ENCODE measurements around the gene ANKRD39. TPM values are rescaled to one million over a fixed set of nuclear protein-coding genes. Genes with fewer than 3 reads are reported as not detected.

Gene ANKRD39
- total RNA-seq, 1 experiment from 2014 or later: 12.2 TPM

DNA sequence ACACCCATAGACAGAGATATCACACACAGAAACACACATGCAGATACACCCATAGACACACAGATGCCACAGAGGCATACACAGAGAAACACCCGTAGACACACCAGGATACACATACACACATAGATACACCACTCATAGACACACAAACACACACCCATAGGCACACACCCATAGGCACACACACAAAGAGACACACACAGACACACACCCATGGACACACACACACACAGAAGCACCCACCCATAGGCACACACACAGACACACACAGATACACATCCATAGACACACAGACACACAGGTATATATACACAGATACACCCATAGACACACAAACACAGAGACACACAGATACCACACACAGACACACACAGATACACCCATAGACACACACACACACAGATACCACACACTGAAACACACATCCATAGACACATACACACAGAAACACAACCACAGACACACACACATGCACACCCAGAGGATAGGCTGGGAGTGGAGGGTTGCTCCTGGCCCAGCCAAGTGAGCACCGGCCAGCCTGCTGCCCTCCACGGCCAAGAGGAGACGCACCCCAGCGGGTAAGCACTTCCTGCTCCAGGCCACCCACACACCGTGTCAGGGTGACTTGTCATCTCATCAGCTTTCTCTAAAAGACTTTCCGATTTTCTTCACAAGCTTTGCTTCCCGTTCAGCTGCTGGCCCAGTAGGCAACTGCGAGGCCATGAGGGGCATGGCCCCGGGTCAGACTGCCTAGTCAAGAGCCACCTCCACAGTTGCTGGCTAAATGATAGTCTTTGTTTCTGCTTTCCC lies 55.8 kb downstream of the ANKRD39 start:
- Mint-ChIP-seq H3K4me3 (ENCODE audit: low read depth, unreplicated experiment) (no peak overlapping the region), H3K4me1 (ENCODE audit: low read depth, unreplicated experiment) (peaks cover 9% of the 10 kb centered on the region), H3K27me3 (ENCODE audit: unreplicated experiment) (no peaks in the 10 kb centered on the region), H3K9me3 (ENCODE audit: low read depth, unreplicated experiment) (no peaks in the 10 kb centered on the region), H3K36me3 (ENCODE audit: insufficient read depth, unreplicated experiment) (peaks cover 6% of the 10 kb centered on the region), H3K27ac (ENCODE audit: unreplicated experiment) (no peak overlapping the region)
- CTCF ChIA-PET: interaction anchor here (1.1 kb wide), 1 partner anchor 252 kb away, joined by 3 read pairs; no protein-coding TSS in a partner anchor
- TF ChIP-seq, protein P1, sequence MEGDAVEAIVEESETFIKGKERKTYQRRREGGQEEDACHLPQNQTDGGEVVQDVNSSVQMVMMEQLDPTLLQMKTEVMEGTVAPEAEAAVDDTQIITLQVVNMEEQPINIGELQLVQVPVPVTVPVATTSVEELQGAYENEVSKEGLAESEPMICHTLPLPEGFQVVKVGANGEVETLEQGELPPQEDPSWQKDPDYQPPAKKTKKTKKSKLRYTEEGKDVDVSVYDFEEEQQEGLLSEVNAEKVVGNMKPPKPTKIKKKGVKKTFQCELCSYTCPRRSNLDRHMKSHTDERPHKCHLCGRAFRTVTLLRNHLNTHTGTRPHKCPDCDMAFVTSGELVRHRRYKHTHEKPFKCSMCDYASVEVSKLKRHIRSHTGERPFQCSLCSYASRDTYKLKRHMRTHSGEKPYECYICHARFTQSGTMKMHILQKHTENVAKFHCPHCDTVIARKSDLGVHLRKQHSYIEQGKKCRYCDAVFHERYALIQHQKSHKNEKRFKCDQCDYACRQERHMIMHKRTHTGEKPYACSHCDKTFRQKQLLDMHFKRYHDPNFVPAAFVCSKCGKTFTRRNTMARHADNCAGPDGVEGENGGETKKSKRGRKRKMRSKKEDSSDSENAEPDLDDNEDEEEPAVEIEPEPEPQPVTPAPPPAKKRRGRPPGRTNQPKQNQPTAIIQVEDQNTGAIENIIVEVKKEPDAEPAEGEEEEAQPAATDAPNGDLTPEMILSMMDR (IDR thresholded peaks at IDR 0.05; ENCODE audit: unreplicated experiment): no peak
- BruUV-seq (replicated peaks): no TSS peak
- intact Hi-C loops (cut with micrococcal nuclease; ENCODE audit: unreplicated experiment): loop anchor here (2.0 kb wide), 1 partner anchor 39 kb away; no protein-coding TSS in a partner anchor
- DNase-seq: no peak

GRCh38 chr2:96801005-96801785 lies 56.6 kb downstream of the ANKRD39 start:
- Mint-ChIP-seq H3K27me3 (ENCODE audit: unreplicated experiment) (no peaks in the 10 kb centered on the region), H3K4me1 (ENCODE audit: low read depth, unreplicated experiment) (peaks cover 3% of the 10 kb centered on the region), H3K36me3 (ENCODE audit: insufficient read depth, unreplicated experiment) (peaks cover 2% of the 10 kb centered on the region), H3K9me3 (ENCODE audit: low read depth, unreplicated experiment) (no peaks in the 10 kb centered on the region), H3K4me3 (ENCODE audit: low read depth, unreplicated experiment) (no peak overlapping the region), H3K27ac (ENCODE audit: unreplicated experiment) (no peak overlapping the region)
- DNase-seq: peak; percentile 79
- TF ChIP-seq, protein P1 (IDR thresholded peaks at IDR 0.05; ENCODE audit: unreplicated experiment): peak; percentile 80
- intact Hi-C loops (cut with micrococcal nuclease; ENCODE audit: unreplicated experiment): loop anchor here (2.0 kb wide), 1 partner anchor 38 kb away; no protein-coding TSS in a partner anchor
- CTCF ChIA-PET: interaction anchor here (0.6 to 1.5 kb wide), 6 partner anchors 38 to 311 kb away, joined by 3 to 6 read pairs (median 4); partner anchors contain the start of genes ANKRD36 and CNNM4
- BruUV-seq (replicated peaks): no TSS peak

GRCh38 chr2:96800061-96801004 lies 57.5 kb downstream of the ANKRD39 start:
- Mint-ChIP-seq H3K9me3 (ENCODE audit: low read depth, unreplicated experiment) (no peaks in the 10 kb centered on the region), H3K27ac (ENCODE audit: unreplicated experiment) (no peak overlapping the region), H3K36me3 (ENCODE audit: insufficient read depth, unreplicated experiment) (no peaks in the 10 kb centered on the region), H3K4me1 (ENCODE audit: low read depth, unreplicated experiment) (no peaks in the 10 kb centered on the region), H3K27me3 (ENCODE audit: unreplicated experiment) (no peaks in the 10 kb centered on the region), H3K4me3 (ENCODE audit: low read depth, unreplicated experiment) (no peak overlapping the region)
- CTCF ChIA-PET: interaction anchor here (0.6 to 1.5 kb wide), 6 partner anchors 38 to 312 kb away, joined by 3 to 6 read pairs (median 4); partner anchors contain the start of genes ANKRD36 and CNNM4
- intact Hi-C loops (cut with micrococcal nuclease; ENCODE audit: unreplicated experiment): loop anchor here (2.0 kb wide), 1 partner anchor 38 kb away; no protein-coding TSS in a partner anchor
- TF ChIP-seq, protein P1 (IDR thresholded peaks at IDR 0.05; ENCODE audit: unreplicated experiment): no peak
- no TSS peak for BruUV-seq (replicated peaks)
- no peak for DNase-seq

DNA sequence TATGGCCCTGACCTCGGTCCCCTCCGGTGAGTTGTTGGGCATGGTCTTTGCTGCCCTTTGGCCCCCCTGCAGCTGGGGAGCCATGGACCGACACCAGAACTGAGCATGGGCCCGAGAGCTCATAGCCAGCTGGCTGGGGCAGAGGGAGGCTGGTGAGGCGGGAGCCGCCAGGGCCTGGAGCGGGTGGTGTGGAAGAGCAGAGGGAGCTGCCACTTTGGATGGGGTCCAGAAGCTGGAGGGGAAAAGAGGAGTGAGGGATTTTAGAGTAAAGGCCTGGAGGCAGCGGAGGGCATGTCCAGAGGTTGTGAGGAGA lies 58.2 kb downstream of the ANKRD39 start:
- CTCF ChIA-PET: no interaction called here
- Mint-ChIP-seq H3K9me3 (ENCODE audit: low read depth, unreplicated experiment) (no peaks in the 10 kb centered on the region), H3K4me3 (ENCODE audit: low read depth, unreplicated experiment) (no peak overlapping the region), H3K4me1 (ENCODE audit: low read depth, unreplicated experiment) (no peaks in the 10 kb centered on the region), H3K27me3 (ENCODE audit: unreplicated experiment) (no peaks in the 10 kb centered on the region), H3K27ac (ENCODE audit: unreplicated experiment) (no peak overlapping the region), H3K36me3 (ENCODE audit: insufficient read depth, unreplicated experiment) (no peaks in the 10 kb centered on the region)
- TF ChIP-seq, protein P1 (IDR thresholded peaks at IDR 0.05; ENCODE audit: unreplicated experiment): no peak
- DNase-seq: no peak
- intact Hi-C loops (cut with micrococcal nuclease; ENCODE audit: unreplicated experiment): no loop called here
- no TSS peak for BruUV-seq (replicated peaks)
